ENCODE data around the gene FJX1.

Gene FJX1

GRCh38 chr11:35608502-35608901 is 9.8 kb upstream of the FJX1 start:
- no peak for DNase-seq

- DNase-seq = no peak
Measured at GRCh38 chr11:35609656-35610055, 8.6 kb upstream of the FJX1 start.

- no peak for DNase-seq
Measured at GRCh38 chr11:35610631-35611030, 7.6 kb upstream of the FJX1 start.

GRCh38 chr11:35611741-35612140 is 6.5 kb upstream of the FJX1 start:
- DNase-seq = no peak

- no peak for DNase-seq
Measured at GRCh38 chr11:35614939-35615569, 3.2 kb upstream of the FJX1 start.

GRCh38 chr11:35615921-35616900 is 2.0 kb upstream of the FJX1 start:
- DNase-seq = no peak

GRCh38 chr11:35617316-35617686 is 959 bp upstream of the FJX1 start:
- no peak for DNase-seq

GRCh38 chr11:35618497-35619115 is 346 bp downstream of the FJX1 start:
- DNase-seq = peak; percentile 10 to 13

GRCh38 chr11:35619116-35619854 is 1.0 kb downstream of the FJX1 start:
- DNase-seq = peak; percentile 7 to 21

GRCh38 chr11:35619855-35620640 is 1.8 kb downstream of the FJX1 start:
- DNase-seq = peak in 1 of 2 donors; percentile 1

- DNase-seq = no peak
Measured at GRCh38 chr11:35620795-35621194, 2.5 kb downstream of the FJX1 start.

GRCh38 chr11:35621620-35622019 is 3.4 kb downstream of the FJX1 start:
- no peak for DNase-seq

- no peak for DNase-seq
Measured at GRCh38 chr11:35622070-35622469, 3.8 kb downstream of the FJX1 start.

GRCh38 chr11:35623621-35624168 is 5.4 kb downstream of the FJX1 start:
- no peak for DNase-seq

GRCh38 chr11:35624316-35624715 is 6.1 kb downstream of the FJX1 start:
- no peak for DNase-seq

- no peak for DNase-seq
Measured at GRCh38 chr11:35624781-35625180, 6.5 kb downstream of the FJX1 start.

GRCh38 chr11:35626501-35626900 is 8.2 kb downstream of the FJX1 start:
- no peak for DNase-seq

- no peak for DNase-seq
Measured at GRCh38 chr11:35629511-35629910, 11.3 kb downstream of the FJX1 start.

GRCh38 chr11:35629914-35630313 is 11.7 kb downstream of the FJX1 start:
- DNase-seq = no peak

GRCh38 chr11:35631891-35632290 is 13.6 kb downstream of the FJX1 start:
- DNase-seq = no peak

- DNase-seq = no peak
Measured at GRCh38 chr11:35632301-35632700, 14.0 kb downstream of the FJX1 start.
